GM10248 (cell line): ENCODE measurements around the gene MMD.

Experiments
- CTCF ChIA-PET: fragments of 300-600 bp; sonication (Branson Sonifier 250); formaldehyde crosslinking; extraction: SDS; loops from one replicate; lab custom pipeline; 2021; ENCODE audit warnings: antibody characterized with exemption; lab: Yijun Ruan, JAX
- POLR2A ChIA-PET: fragments of 350-650 bp; sonication (Branson Sonifier 250); formaldehyde crosslinking; extraction: SDS; loops from one replicate; lab custom pipeline; 2020; ENCODE audit warnings: antibody characterized with exemption; lab: Yijun Ruan, JAX
- DNase-seq: peaks from one replicate; pipeline ENCODE4 v3.0.0; 2012; ENCODE audit errors: extremely low spot score
- TF ChIP-seq, protein P1 (sequence below): IDR thresholded peaks from 2 replicates; pipeline ENCODE4 v1.5.1; 2012; ENCODE audit warnings: mild to moderate bottlenecking, low read depth; ENCODE audit errors: extremely low read depth, missing control alignments, control extremely low read depth

MMD gene

DNA sequence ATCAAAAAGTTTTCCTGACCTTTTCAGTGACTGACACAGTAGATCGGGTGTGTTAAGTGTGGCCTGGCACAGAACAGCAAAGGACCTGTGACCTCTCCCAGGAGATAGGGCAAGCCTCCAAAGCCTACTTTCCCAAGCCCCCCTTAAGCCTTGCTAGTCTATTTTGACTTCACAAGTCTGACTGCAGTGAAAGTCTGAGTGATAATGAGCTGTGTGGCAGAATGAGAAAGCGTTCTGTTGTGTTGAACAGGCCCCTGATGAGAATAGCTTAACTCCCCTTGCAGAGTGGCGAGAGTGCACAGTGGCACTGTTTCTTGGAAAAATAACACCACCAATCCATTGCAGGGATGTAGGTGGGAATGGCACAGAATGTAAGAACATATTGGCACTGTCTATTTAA lies 32.8 kb downstream of the MMD start:
- POLR2A ChIA-PET: no interaction called here
- CTCF ChIA-PET: interaction anchor here (0.9 to 2.1 kb wide), 6 partner anchors 10 to 329 kb away, joined by 3 to 6 read pairs (median 4); no protein-coding TSS in a partner anchor
- no peak for DNase-seq
- TF ChIP-seq, protein P1, sequence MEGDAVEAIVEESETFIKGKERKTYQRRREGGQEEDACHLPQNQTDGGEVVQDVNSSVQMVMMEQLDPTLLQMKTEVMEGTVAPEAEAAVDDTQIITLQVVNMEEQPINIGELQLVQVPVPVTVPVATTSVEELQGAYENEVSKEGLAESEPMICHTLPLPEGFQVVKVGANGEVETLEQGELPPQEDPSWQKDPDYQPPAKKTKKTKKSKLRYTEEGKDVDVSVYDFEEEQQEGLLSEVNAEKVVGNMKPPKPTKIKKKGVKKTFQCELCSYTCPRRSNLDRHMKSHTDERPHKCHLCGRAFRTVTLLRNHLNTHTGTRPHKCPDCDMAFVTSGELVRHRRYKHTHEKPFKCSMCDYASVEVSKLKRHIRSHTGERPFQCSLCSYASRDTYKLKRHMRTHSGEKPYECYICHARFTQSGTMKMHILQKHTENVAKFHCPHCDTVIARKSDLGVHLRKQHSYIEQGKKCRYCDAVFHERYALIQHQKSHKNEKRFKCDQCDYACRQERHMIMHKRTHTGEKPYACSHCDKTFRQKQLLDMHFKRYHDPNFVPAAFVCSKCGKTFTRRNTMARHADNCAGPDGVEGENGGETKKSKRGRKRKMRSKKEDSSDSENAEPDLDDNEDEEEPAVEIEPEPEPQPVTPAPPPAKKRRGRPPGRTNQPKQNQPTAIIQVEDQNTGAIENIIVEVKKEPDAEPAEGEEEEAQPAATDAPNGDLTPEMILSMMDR: no peak

DNA sequence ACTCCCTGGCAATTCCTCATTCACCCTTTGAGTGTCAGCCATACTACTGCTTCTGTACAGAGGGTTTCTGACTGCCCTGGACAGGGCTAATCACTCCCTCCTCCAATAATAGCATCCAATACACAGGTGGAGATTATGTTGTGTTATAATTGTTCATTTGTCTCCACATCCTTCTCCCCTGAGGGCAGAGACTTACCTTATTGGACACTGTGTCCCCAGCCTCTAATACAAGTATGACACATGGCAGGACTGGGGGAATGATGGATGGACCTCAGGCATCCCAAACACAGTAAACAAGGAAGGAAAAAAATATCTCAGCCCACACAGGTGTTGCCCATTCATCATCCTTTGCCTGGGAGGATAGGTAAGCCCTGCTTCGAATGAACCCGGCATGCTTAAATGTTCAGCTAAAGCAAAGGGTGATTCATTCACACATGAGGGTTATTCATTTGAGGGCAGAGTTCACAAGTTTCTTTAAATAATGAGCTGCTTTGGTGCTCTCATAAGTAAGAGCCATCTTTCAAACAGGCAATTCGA lies 34.8 kb downstream of the MMD start:
- TF ChIP-seq, protein P1: no peak
- DNase-seq: no peak
- ChIA-PET POLR2A (no interaction called here), CTCF (interaction anchor here (1.2 to 2.3 kb wide), 3 partner anchors 14 to 127 kb away, joined by 3 to 6 read pairs (median 5); no protein-coding TSS in a partner anchor)

DNA sequence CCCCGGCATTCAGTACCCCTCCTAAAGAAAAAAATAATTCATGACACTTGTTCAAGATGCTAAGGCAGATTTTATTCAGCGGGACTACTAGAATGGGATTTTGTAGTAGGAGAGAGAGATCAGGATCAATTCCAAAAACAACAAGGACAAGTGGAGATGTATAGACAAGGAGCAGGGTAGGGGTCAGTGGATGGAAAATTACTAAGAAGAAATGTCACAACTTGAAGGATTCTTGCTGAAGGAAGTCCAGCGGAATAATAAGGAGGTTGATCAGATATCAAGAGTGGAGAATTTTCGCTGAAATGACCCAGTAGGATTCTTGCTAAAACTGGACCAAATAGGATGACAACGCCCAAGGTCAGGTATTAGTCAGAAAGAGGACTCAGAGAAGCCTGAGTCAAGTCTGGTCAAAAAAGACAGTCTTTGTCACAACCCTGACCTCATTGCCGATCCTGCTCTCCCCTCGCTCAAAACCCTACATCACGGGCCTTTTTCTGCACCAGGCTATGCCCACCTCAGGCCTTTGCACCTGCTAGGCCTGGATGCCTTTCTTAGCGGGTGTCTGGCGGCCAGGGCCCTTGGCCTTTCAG lies 36.9 kb downstream of the MMD start:
- no peak for DNase-seq
- ChIA-PET CTCF (no interaction called here), POLR2A (no interaction called here)
- TF ChIP-seq, protein P1: no peak

DNA sequence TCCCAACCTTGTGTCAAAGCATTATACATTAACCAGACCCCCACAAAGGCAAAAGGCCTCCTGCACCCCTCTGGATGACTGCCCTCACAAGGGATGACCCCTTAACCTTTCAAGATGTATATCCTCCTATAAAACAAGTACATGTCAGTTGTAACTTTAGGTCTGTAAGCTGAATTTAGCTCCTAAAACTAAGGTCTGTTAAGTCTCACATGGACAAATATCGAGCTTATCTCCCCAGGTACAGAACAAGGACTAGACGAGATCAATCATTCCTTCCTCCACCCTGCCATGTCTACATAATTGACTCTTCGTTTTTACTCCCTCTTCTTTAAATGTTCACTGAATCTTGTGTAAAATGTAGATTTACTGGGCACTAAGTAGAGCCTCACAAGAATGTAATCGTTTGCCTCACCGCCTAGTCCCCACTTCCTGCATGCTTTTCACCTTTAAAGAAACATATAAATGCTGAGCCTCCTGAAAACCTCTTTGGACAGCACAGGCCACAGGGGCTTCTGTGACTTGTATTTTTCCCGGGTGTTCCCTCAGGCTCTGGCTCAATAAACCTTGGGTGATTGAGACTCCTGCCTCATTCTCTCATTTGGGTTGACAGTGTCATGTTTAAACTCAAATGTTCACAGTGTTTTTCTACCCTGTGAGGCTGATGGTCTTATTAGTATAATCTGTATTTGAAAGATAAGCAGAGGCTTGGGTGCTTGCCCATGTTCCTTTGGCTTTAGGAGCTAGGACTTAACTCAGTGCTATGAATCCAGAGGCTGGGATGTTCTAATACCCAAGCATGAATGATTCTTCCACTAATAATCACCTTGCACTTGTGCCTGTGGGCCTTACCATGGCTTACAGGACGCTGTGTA lies 37.6 kb downstream of the MMD start:
- TF ChIP-seq, protein P1: no peak
- CTCF ChIA-PET: interaction anchor here (2.2 kb wide), 1 partner anchor 10 kb away, joined by 4 read pairs; no protein-coding TSS in a partner anchor
- POLR2A ChIA-PET: no interaction called here
- DNase-seq: no peak

DNA sequence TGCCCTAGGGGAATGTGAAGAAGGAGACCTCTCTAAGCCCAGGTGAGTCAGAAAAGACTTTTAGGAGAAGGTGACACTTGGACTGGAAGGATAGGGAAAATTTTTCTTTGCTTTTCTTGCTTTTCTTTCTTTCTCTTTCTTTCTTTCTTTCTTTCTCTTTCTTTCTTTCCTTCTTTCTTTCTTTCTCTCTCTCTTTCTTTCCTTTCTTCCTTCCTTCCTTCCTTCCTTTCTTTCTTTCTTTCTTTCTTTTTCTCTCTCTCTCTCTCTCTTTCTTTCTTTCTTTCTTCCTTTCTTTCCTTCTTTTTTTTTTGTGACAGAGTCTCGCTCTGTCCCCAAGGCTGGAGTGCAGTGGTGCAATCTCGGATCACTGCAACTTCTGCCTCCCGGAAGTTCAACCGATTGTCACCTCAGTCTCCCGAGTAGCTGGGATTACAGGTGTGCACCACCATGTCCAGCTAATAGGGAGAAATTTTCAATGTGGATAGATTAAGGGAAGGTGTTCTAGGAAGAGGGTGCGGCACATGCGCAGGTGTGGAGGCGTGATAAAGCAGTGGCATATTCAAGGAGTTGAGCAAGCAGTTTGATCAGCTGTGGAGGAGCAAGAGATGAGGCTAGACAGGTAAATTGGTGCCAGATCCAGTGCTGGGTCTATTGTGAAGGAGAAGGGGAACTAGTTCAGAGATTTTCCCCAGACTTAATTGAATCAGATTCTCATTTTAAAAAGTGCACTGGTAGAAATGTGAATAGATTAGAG lies 40.4 kb downstream of the MMD start:
- DNase-seq: no peak
- POLR2A ChIA-PET: no interaction called here
- CTCF ChIA-PET: interaction anchor here (0.8 to 1.6 kb wide), 4 partner anchors 9 to 87 kb away, joined by 3 to 5 read pairs (median 4); no protein-coding TSS in a partner anchor
- TF ChIP-seq, protein P1: no peak

DNA sequence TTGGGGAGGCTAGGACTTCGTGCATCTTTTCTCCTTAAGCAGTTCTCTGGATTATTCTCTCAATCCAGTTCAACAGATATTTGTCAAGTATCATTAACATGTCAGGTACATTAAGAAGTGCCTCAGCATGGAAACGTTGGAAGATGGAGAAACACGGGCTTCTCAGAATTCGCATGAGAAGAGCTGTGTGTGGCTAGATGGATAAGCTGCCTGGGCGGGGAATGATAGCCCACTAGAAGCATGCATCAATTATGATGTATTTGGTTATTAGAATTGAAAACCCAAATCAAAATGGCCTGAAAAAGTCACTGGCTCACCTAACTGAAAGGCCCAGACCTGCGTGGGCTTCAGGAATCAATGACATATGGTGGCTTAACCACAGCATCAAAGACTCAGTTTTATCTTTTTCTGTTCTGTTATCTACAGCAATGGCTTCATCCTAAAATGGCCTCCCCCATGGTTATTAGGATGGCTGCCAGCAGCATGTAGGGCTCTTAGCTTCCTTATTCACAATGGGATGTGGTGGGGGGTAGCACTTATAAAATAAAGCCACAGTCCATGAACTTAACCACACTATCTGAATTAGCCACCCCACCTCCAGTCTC lies 43.9 kb downstream of the MMD start:
- no peak for DNase-seq
- CTCF ChIA-PET: interaction anchor here (0.7 to 1.1 kb wide), 2 partner anchors 22 to 259 kb away, joined by 3 read pairs; no protein-coding TSS in a partner anchor
- TF ChIP-seq, protein P1: no peak
- POLR2A ChIA-PET: no interaction called here
